ENCODE results near the gene SND1.

DNA sequence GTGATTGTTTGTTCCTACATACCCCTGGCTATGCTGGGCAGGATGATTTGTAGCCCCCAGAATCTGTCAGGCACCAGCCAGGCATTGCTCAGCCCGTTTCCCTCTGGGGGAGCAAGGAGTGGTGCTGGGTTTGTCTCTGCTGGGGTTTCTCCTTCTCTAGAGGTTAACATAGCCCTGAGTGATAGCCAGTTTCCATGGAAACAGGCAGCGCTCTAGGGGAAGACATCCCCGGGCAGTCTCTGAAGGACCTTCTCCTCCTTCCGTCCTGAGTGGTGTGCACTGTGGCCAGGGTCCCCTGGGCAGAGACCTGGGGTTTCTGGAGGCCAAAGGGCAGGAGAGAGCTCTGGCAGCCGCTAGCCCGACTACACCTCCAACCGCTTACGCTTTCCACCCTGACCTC lies 429.8 kb downstream of the SND1 start:
- no peak for TF ChIP-seq EZH2 (IDR thresholded peaks at IDR 0.05; ENCODE audit: borderline replicate concordance, low read length)
- TF ChIP-seq, protein P1, sequence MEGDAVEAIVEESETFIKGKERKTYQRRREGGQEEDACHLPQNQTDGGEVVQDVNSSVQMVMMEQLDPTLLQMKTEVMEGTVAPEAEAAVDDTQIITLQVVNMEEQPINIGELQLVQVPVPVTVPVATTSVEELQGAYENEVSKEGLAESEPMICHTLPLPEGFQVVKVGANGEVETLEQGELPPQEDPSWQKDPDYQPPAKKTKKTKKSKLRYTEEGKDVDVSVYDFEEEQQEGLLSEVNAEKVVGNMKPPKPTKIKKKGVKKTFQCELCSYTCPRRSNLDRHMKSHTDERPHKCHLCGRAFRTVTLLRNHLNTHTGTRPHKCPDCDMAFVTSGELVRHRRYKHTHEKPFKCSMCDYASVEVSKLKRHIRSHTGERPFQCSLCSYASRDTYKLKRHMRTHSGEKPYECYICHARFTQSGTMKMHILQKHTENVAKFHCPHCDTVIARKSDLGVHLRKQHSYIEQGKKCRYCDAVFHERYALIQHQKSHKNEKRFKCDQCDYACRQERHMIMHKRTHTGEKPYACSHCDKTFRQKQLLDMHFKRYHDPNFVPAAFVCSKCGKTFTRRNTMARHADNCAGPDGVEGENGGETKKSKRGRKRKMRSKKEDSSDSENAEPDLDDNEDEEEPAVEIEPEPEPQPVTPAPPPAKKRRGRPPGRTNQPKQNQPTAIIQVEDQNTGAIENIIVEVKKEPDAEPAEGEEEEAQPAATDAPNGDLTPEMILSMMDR (IDR thresholded peaks at IDR 0.05; ENCODE audit: low read length) = no peak

All from OCI-LY1 (cell line).